Mesenchymal stem cell (in vitro differentiated cells and primary cell): ENCODE measurements around the gene PTPRD.

Source experiments
- DNase-seq: peaks from one replicate; pipeline ENCODE4 v3.0.0-alpha.2; 2013
- H2AFZ ChIP-seq: one replicate; pipeline ENCODE4 v1.6.1; 2013; ENCODE audit warnings: low read depth, mild to moderate bottlenecking, control low read depth, inconsistent platforms, low read length, moderate library complexity
- H2AK5ac ChIP-seq: 2 replicates; pipeline ENCODE4 v1.6.1; 2013; ENCODE audit warnings: low read length, moderate library complexity, mild to moderate bottlenecking, inconsistent platforms; ENCODE audit not compliant: severe bottlenecking
- H2BK120ac ChIP-seq: one replicate; pipeline ENCODE4 v1.6.1; 2013; ENCODE audit warnings: low read depth, mild to moderate bottlenecking, inconsistent platforms, low read length, moderate library complexity
- H2BK12ac ChIP-seq, 2 experiments: one replicate each; pipeline ENCODE4 v1.6.1; 2013; ENCODE audit warnings: inconsistent platforms in 2 of 2, low read length in 2 of 2, mild to moderate bottlenecking in 2 of 2, moderate library complexity in 2 of 2, control low read depth in 1 of 2
- H2BK15ac ChIP-seq: one replicate; pipeline ENCODE4 v1.6.1; 2013; ENCODE audit warnings: mild to moderate bottlenecking, low read depth, inconsistent platforms; ENCODE audit not compliant: poor library complexity, severe bottlenecking
- H2BK5ac ChIP-seq: 2 replicates; pipeline ENCODE4 v1.6.1; 2013; ENCODE audit warnings: low read depth, mild to moderate bottlenecking, low read length, control low read depth, inconsistent platforms; ENCODE audit not compliant: poor library complexity, severe bottlenecking
- H3K14ac ChIP-seq, 2 experiments: one replicate each; pipeline ENCODE4 v1.6.1; 2013; ENCODE audit warnings: inconsistent platforms in 2 of 2, low read length in 2 of 2, control low read depth in 1 of 2, mild to moderate bottlenecking in 1 of 2, moderate library complexity in 1 of 2
- H3K18ac ChIP-seq, 2 experiments: one replicate each; pipeline ENCODE4 v1.6.1; 2013; ENCODE audit warnings: inconsistent platforms in 2 of 2, low read length in 2 of 2, control low read depth in 1 of 2, low read depth in 1 of 2, mild to moderate bottlenecking in 1 of 2
- H3K23ac ChIP-seq, 2 experiments: one replicate each; pipeline ENCODE4 v1.6.1; 2013; ENCODE audit warnings: inconsistent platforms in 2 of 2, low read length in 2 of 2, mild to moderate bottlenecking in 2 of 2, moderate library complexity in 2 of 2, control low read depth in 1 of 2
- H3K27ac ChIP-seq: 2 replicates; pipeline ENCODE4 v1.5.1; 2013; ENCODE audit warnings: mild to moderate bottlenecking, moderate library complexity, low read length, control low read depth, inconsistent platforms; ENCODE audit not compliant: poor library complexity, severe bottlenecking
- H3K27me3 ChIP-seq, 2 experiments: 2 replicates each; pipeline versions ENCODE4 v1.6.1 to v1.7.0; 2013; ENCODE audit warnings: low read length in 2 of 2, mild to moderate bottlenecking in 2 of 2, moderate library complexity in 2 of 2, control low read depth in 1 of 2, inconsistent platforms in 1 of 2; ENCODE audit not compliant: control insufficient read depth in 1 of 2, insufficient read depth in 1 of 2
- H3K36me3 ChIP-seq, 2 experiments: 2 replicates each; pipeline versions ENCODE4 v1.6.1 to v1.7.0; 2013; ENCODE audit warnings: low read length in 2 of 2, control low read depth in 1 of 2, inconsistent platforms in 1 of 2, low read depth in 1 of 2, mild to moderate bottlenecking in 1 of 2; ENCODE audit not compliant: insufficient read depth in 2 of 2, control insufficient read depth in 1 of 2
- H3K4ac ChIP-seq, 2 experiments: one replicate each; pipeline ENCODE4 v1.6.1; 2013; ENCODE audit warnings: inconsistent platforms in 2 of 2, low read length in 2 of 2, mild to moderate bottlenecking in 2 of 2, moderate library complexity in 2 of 2, control low read depth in 1 of 2, low read depth in 1 of 2
- H3K4me1 ChIP-seq: 2 replicates; pipeline ENCODE4 v1.6.1; 2013; ENCODE audit warnings: low read depth, low read length, control low read depth; ENCODE audit not compliant: control insufficient read depth, insufficient read depth
- H3K4me2 ChIP-seq: 2 replicates; pipeline ENCODE4 v1.6.1; 2013; ENCODE audit warnings: low read length, mild to moderate bottlenecking, inconsistent platforms; ENCODE audit not compliant: poor library complexity, severe bottlenecking
- H3K4me3 ChIP-seq, 2 experiments: 2 replicates each; pipeline versions ENCODE4 v1.5.1 to v1.7.0; 2013; ENCODE audit warnings: low read length in 2 of 2, mild to moderate bottlenecking in 2 of 2, control low read depth in 1 of 2, low read depth in 1 of 2; ENCODE audit not compliant: insufficient read depth in 1 of 2
- H3K79me1 ChIP-seq: replicated peaks from 2 replicates; pipeline ENCODE4 v1.6.1; 2013; ENCODE audit warnings: mild to moderate bottlenecking, control low read depth, low read length, inconsistent platforms; ENCODE audit not compliant: poor library complexity, severe bottlenecking
- H3K9ac ChIP-seq: 2 replicates; pipeline ENCODE4 v1.7.0; 2013; ENCODE audit warnings: mild to moderate bottlenecking, low read length, moderate library complexity
- H3K9me3 ChIP-seq: 2 replicates; pipeline ENCODE4 v1.7.0; 2013; ENCODE audit warnings: mild to moderate bottlenecking, low read length; ENCODE audit not compliant: control insufficient read depth
- H4K8ac ChIP-seq: one replicate; pipeline ENCODE4 v1.6.1; 2013; ENCODE audit warnings: inconsistent platforms, mild to moderate bottlenecking, low read length, moderate library complexity
- H4K91ac ChIP-seq: one replicate; pipeline ENCODE4 v1.6.1; 2013; ENCODE audit warnings: mild to moderate bottlenecking, low read length, inconsistent platforms
- WGBS: methylation state at CpG from one replicate; pipeline ENCODE4 v1.1.7; 2013; ENCODE audit warnings: mixed read lengths; 5-methylcytosine and 5-hydroxymethylcytosine counted together

Gene PTPRD

GRCh38 chr9:8436786-8437185 lies 2176.0 kb downstream of the PTPRD start:
- no peak overlapping the region for H4K8ac ChIP-seq
- H3K23ac ChIP-seq, result no peak overlapping the region
- DNase-seq, result no peak
- no peak overlapping the region for H3K9ac ChIP-seq
- H4K91ac ChIP-seq, result no peak overlapping the region
- no peaks in the 10 kb centered on the region for H3K36me3 ChIP-seq
- H2AK5ac ChIP-seq, result no peak overlapping the region
- no peak overlapping the region for H2BK120ac ChIP-seq
- no peak overlapping the region for H2BK15ac ChIP-seq
- H3K4me1 ChIP-seq, result no peaks in the 10 kb centered on the region
- no peak overlapping the region for H3K14ac ChIP-seq
- no peaks in the 10 kb centered on the region for H3K79me1 ChIP-seq
- WGBS, result 88% methylated on average over 1 of the region's 1 CpG
- H3K27ac ChIP-seq, result no peak overlapping the region
- H2BK12ac ChIP-seq, result no peak overlapping the region
- no peak overlapping the region for H2BK5ac ChIP-seq
- no peaks in the 10 kb centered on the region for H3K27me3 ChIP-seq
- no peaks in the 10 kb centered on the region for H3K9me3 ChIP-seq
- no peak overlapping the region for H3K4me2 ChIP-seq
- no peak overlapping the region for H3K4ac ChIP-seq
- H2AFZ ChIP-seq, result no peak overlapping the region
- H3K4me3 ChIP-seq, result no peak overlapping the region
- no peak overlapping the region for H3K18ac ChIP-seq

GRCh38 chr9:8434621-8435020 lies 2178.2 kb downstream of the PTPRD start:
- no peak overlapping the region for H4K91ac ChIP-seq
- no peak overlapping the region for H2BK12ac ChIP-seq

GRCh38 chr9:8432224-8432623 lies 2180.6 kb downstream of the PTPRD start:
- H3K4me1 ChIP-seq, result no peaks in the 10 kb centered on the region
- H2BK120ac ChIP-seq, result no peak overlapping the region
- no peak overlapping the region for H4K8ac ChIP-seq
- no peak overlapping the region for H4K91ac ChIP-seq
- H3K9me3 ChIP-seq, result no peaks in the 10 kb centered on the region
- no peak overlapping the region for H2AK5ac ChIP-seq
- H3K4ac ChIP-seq, result no peak overlapping the region
- H3K4me2 ChIP-seq, result no peak overlapping the region
- H3K9ac ChIP-seq, result no peak overlapping the region
- H3K27me3 ChIP-seq, result no peaks in the 10 kb centered on the region
- no peak overlapping the region for H2AFZ ChIP-seq
- no peak overlapping the region for H3K27ac ChIP-seq
- DNase-seq, result no peak
- H3K23ac ChIP-seq, result no peak overlapping the region
- no peak overlapping the region for H3K14ac ChIP-seq
- no peaks in the 10 kb centered on the region for H3K36me3 ChIP-seq
- H3K79me1 ChIP-seq, result no peaks in the 10 kb centered on the region
- no peak overlapping the region for H2BK12ac ChIP-seq
- 76% methylated on average over 2 of the region's 4 CpGs for WGBS
- H2BK5ac ChIP-seq, result no peak overlapping the region
- H3K4me3 ChIP-seq, result no peak overlapping the region
- no peak overlapping the region for H2BK15ac ChIP-seq
- H3K18ac ChIP-seq, result no peak overlapping the region

More at GRCh38 chr9:8434621-8435020, 2178.2 kb downstream of the PTPRD start:
- no peak overlapping the region for H2AFZ ChIP-seq
- WGBS, result 100% methylated on average over 3 of the region's 3 CpGs
- H3K4ac ChIP-seq, result no peak overlapping the region
- no peak overlapping the region for H3K23ac ChIP-seq
- no peak for DNase-seq
- H3K4me2 ChIP-seq, result no peak overlapping the region
- H3K27ac ChIP-seq, result no peak overlapping the region
- H3K27me3 ChIP-seq, result no peaks in the 10 kb centered on the region
- H4K8ac ChIP-seq, result no peak overlapping the region
- no peak overlapping the region for H2BK5ac ChIP-seq
- no peaks in the 10 kb centered on the region for H3K79me1 ChIP-seq
- H3K36me3 ChIP-seq, result no peaks in the 10 kb centered on the region
- H3K4me3 ChIP-seq, result no peak overlapping the region
- H2BK120ac ChIP-seq, result no peak overlapping the region
- H3K14ac ChIP-seq, result no peak overlapping the region
- H3K4me1 ChIP-seq, result no peaks in the 10 kb centered on the region
- no peak overlapping the region for H2BK15ac ChIP-seq
- no peaks in the 10 kb centered on the region for H3K9me3 ChIP-seq
- H2AK5ac ChIP-seq, result no peak overlapping the region
- H3K18ac ChIP-seq, result no peak overlapping the region
- no peak overlapping the region for H3K9ac ChIP-seq

DNA sequence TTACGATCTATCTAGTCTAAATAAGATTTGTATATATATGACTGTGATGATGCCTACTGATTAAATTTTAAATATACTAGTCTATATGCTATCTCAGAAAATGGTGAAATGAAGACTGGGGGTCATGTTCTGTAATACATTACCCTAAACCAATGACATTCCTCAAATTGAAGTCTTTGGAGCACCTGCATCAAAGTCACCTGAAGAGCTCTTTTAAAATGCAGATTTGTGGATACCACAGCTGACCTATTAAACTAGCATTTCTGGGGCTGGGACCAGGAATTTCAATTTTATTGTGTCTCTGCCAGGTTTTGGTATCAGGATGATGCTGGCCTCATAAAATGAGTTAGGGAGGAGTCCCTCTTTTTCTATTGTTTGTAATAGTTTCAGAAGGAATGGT lies 2181.3 kb downstream of the PTPRD start:
- WGBS, result no CpG with 5 or more reads among the region's 1 CpG
- H2BK120ac ChIP-seq, result no peak overlapping the region
- no peak overlapping the region for H2AK5ac ChIP-seq
- H3K14ac ChIP-seq, result no peak overlapping the region
- no peak overlapping the region for H2AFZ ChIP-seq
- H3K9ac ChIP-seq, result no peak overlapping the region
- no peaks in the 10 kb centered on the region for H3K9me3 ChIP-seq
- no peaks in the 10 kb centered on the region for H3K79me1 ChIP-seq
- H2BK5ac ChIP-seq, result no peak overlapping the region
- no peak overlapping the region for H2BK12ac ChIP-seq
- no peak overlapping the region for H4K8ac ChIP-seq
- H3K27ac ChIP-seq, result no peak overlapping the region
- H3K4me1 ChIP-seq, result no peaks in the 10 kb centered on the region
- no peak overlapping the region for H4K91ac ChIP-seq
- H3K4me2 ChIP-seq, result no peak overlapping the region
- no peaks in the 10 kb centered on the region for H3K27me3 ChIP-seq
- H3K18ac ChIP-seq, result no peak overlapping the region
- no peak for DNase-seq
- H3K4ac ChIP-seq, result no peak overlapping the region
- H3K4me3 ChIP-seq, result no peak overlapping the region
- no peak overlapping the region for H2BK15ac ChIP-seq
- no peak overlapping the region for H3K23ac ChIP-seq
- no peaks in the 10 kb centered on the region for H3K36me3 ChIP-seq
